NCI-H1105 (cell line): ENCODE measurements around the gene SYNE3.
A peak's percentile ranks its signal among the peaks of the same experiment; 100 is the strongest.

ENCODE experiments used
- DNase-seq: peaks from one replicate; lab custom pipeline; 2025; lab: John Stamatoyannopoulos, UW

SYNE3 gene

DNA sequence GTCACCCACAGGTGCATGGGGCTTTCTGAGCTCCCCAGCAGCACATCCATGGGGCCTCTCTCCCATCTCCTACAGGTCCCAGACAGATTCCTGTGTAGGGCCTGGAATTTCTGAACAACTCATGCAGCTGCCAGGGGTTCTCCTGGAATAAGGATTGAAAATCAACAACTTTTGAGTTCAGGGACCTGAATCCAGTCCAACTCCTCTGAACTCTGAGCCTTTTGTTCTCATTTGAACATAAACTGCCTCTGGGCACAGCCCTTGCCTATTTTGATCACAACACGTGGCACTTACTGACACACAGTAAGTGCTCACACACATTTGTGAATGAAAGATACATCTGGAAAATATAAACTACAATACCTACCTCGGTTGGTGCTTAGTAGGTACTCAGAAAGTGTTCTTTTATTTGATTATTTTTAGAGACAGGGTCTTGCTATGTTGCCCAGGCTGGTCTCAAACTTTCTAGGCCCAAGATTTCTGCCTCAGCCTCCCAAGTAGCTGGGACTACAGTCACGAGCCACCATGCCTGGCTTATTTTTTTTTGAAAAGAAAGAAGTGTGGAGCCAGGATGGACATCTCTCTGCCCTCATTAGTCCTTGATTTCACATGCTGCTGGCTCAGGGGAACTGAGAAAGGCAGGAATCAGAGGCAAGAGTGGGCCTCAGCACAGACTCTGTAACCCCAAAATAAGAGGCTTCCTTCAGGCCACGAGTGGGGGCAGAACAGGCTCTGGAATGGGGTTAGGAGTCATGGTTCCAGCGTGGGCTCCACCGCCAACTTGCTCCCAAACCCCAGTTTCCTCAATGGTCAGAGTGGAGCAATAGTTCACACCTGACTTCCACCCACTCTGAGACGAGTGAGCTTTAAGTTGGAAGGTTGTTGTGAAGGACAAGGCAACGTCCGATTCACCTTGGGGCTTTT lies 27.0 kb downstream of the SYNE3 start:
- no peak for DNase-seq

DNA sequence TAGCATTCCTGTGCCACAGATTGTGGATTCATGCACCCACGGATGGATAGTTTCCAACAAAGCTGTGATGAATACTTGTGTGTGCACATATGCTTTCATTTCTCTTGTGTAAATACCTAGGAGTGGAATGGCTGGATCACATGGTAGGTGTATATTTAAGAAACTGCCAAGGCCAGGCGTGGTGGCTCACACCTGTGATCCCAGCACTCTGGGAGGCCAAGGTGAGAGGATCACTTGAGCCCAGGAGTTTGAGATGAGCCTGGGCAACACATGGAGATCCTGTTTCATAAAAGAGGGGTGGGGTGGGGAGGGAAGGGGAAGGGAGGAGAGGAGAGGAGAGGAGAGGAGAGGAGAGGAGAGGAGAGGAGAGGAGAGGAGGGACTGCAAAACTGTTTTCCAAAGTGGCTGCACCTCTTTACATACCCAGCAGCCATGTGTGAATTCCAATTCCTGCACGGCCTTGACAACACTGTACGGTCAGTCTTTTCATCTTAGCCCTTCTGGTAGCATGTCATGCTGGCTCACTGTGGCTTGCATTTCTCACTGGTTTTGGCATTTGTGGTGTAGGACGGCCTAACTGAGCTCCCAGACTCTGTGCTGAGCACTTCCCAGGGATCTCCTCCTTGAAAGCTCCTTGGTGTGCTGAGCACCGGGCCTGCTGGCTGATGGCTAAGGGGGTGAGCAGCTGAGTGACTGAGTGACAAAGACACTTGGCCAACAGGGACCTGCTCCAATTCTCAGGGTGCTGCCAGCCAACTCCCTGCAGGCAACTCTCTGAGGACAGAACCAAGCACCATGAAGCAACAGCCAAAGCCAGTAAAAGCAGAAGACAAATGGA lies 27.9 kb downstream of the SYNE3 start:
- DNase-seq = no peak

GRCh38 chr14:95487669-95488084 lies 28.8 kb downstream of the SYNE3 start:
- DNase-seq = no peak

GRCh38 chr14:95486875-95487668 lies 29.4 kb downstream of the SYNE3 start:
- peak; percentile 72 for DNase-seq

DNA sequence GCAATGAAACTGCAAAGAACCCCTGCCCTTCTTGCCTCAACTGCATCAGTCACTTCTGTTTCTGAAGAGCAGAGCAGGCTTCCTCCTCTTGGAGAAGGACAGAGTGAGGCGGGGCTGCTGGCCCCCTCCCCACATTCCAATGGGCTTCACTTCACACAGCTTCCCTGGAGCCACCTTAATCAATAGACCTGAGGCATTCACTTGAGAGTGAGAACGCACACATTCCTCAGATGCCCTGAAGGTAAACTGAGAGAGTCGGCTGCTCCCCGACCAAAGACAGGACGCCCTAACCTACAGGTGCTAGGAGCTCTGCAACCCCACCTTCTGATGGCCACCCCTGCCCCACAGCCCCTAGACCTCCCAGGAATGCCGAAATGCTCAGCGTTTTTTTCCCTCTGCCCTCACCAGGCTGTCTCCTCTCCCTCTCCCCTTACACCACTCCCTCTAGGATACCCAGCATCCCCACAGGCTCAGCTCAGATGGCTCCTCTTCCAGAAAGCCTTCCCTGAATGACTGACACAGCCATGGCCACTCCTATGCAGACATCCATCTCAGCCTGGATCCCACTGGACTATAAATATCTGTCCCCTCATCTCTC lies 31.1 kb downstream of the SYNE3 start:
- no peak for DNase-seq

- no peak for DNase-seq
Measured at GRCh38 chr14:95484296-95484695, 32.2 kb downstream of the SYNE3 start.

DNA sequence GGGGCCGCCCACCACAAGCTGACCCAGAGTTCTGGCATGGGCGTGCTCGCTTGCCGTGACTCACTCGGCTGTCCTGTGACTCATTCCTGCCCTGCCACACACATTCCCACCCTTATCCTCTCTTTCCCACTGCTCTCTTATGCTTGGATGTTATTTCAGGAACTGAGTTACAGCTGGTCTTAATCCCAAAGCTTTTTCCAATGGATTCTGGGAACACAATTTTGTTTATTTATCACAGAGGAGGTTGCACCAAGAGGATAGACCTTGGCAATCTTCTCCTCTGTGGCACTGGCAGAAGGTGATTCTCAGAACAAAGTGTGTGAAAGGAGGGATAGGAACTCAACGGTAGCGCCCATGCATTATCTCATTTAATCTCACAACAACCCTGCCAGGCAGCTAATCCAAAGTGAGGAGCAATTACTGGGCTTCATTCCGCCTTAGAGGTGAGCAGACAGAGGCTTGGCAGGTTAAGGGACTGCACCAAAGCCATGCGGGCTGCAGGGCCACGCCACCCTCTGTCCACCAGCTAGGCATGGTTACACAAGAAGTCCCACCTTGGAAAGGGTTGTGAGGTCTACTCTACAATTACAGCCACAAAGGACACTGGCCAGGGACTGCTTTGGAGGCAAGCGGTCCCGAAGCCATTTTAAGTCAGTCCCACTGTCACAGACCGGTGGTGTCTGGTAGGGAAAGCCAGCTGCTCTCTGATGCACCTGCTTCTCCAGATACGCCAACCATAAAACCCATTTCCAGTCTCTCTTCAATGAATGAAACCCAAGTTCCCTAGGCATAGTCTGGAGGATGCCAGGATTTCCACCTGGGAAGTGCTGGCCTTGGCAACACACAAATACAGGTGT lies 32.9 kb downstream of the SYNE3 start:
- DNase-seq = no peak

- DNase-seq = no peak
Measured at GRCh38 chr14:95482627-95483308, 33.7 kb downstream of the SYNE3 start.

GRCh38 chr14:95481391-95482022 lies 34.9 kb downstream of the SYNE3 start:
- no peak for DNase-seq

- no peak for DNase-seq
Measured at GRCh38 chr14:95480887-95481226, 35.6 kb downstream of the SYNE3 start.

GRCh38 chr14:95480109-95480886 lies 36.2 kb downstream of the SYNE3 start:
- no peak for DNase-seq

- DNase-seq = no peak
Measured at GRCh38 chr14:95479494-95479893, 37.0 kb downstream of the SYNE3 start.

DNA sequence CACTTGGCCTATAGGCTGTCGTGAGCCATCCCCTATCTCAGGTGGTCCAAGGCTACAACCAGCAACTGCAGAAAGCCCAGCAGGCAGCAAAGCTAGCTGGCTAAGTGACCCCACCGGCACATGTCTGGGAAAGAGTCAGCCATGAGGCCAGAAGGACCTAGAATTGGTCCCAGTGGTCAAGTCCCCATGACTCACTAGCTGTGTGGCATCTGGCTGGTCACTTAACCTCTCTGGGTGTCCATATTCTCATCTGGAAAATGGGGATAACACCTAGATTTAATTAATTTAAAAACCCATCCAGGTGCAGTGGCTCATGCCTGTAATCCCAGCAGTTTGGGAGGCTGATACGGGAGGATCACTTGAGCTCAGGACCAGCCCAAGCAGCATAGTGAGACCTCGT lies 37.6 kb downstream of the SYNE3 start:
- DNase-seq = no peak

DNA sequence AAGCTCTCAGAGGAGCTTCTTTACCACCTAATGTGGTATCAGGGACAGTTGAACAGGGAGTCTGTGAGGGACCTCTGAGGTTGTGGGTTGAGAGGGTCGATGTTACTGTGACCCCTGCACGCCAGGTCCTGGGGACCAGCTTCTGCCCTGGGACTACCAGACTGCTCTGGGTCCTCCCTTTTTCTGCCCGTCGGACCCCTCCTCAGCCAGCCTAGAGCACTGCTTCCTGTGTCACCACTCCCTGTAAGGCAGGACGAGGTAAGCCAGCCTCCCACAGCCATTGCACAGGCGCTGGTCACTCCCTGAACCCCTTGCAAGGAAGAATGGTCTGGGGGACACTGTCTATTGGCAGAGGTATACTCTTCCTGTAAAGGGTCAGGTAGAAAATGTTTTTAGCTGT lies 38.1 kb downstream of the SYNE3 start:
- no peak for DNase-seq

DNA sequence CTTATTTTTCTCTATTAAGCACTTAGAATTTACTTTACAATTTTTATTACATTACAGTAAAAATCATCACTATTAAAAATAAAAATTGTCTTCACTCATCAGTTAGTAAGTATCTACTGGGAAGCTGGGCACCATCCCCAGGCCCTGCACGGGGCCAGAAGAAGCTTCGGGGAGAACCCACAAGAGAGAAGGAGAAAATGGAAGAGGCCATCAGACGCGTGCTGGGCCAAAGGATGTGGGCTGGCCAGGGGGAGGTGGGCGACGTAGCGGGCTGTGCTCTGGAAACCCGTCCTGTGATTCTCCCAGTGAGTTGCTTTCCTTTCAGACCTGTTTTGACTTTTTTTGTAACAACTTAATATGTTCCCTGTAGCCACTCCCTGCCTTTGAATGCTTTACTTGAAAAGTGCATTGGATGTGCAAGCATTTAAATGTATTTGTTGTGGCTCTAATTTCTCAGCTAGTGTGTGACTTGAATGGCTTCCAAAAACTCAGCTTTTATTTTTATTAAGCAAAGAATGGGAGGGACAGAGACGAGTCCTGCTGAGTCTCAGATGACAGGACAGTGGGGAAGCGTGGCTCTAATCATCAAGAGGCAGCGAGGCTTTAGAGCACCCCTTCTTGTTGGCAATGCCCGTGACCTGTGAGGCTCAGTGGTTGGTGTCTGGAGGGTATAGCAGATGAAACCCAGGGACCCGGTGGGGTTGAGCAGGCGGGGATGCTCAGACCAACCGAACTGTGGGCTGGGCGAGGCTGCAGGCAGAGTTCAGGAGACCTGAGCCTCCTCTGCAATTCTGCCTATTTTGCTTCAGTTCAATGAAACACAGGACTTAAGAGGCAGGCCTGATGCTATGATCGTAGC lies 38.8 kb downstream of the SYNE3 start:
- DNase-seq = no peak

GRCh38 chr14:95476747-95477146 lies 39.7 kb downstream of the SYNE3 start:
- DNase-seq = no peak

- no peak for DNase-seq
Measured at GRCh38 chr14:95475540-95476240, 40.8 kb downstream of the SYNE3 start.
